HL-60 (cell line): ENCODE data around the gene ATP5MG.

Experiments
- CTCF ChIP-seq: IDR thresholded peaks from one replicate; pipeline ENCODE4 v1.5.1; 2011; ENCODE audit warnings: low read length, control low read depth, inconsistent platforms; ENCODE audit not compliant: insufficient read depth
- POLR2AphosphoS5 ChIP-seq: IDR thresholded peaks from 2 replicates; pipeline ENCODE4 v1.6.1; 2012; ENCODE audit warnings: low read depth
- TF ChIP-seq, protein P1 (sequence below): IDR thresholded peaks from 2 replicates; pipeline ENCODE4 v1.6.1; 2012; ENCODE audit warnings: low read depth; ENCODE audit not compliant: insufficient replicate concordance

GRCh38 chr11:118406599-118407166 lies 5.3 kb downstream of the ATP5MG start:
- TF ChIP-seq CTCF (no peak), POLR2AphosphoS5 (no peak)
- TF ChIP-seq, protein P1, sequence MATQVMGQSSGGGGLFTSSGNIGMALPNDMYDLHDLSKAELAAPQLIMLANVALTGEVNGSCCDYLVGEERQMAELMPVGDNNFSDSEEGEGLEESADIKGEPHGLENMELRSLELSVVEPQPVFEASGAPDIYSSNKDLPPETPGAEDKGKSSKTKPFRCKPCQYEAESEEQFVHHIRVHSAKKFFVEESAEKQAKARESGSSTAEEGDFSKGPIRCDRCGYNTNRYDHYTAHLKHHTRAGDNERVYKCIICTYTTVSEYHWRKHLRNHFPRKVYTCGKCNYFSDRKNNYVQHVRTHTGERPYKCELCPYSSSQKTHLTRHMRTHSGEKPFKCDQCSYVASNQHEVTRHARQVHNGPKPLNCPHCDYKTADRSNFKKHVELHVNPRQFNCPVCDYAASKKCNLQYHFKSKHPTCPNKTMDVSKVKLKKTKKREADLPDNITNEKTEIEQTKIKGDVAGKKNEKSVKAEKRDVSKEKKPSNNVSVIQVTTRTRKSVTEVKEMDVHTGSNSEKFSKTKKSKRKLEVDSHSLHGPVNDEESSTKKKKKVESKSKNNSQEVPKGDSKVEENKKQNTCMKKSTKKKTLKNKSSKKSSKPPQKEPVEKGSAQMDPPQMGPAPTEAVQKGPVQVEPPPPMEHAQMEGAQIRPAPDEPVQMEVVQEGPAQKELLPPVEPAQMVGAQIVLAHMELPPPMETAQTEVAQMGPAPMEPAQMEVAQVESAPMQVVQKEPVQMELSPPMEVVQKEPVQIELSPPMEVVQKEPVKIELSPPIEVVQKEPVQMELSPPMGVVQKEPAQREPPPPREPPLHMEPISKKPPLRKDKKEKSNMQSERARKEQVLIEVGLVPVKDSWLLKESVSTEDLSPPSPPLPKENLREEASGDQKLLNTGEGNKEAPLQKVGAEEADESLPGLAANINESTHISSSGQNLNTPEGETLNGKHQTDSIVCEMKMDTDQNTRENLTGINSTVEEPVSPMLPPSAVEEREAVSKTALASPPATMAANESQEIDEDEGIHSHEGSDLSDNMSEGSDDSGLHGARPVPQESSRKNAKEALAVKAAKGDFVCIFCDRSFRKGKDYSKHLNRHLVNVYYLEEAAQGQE = no peak
